ENCODE measurements around the gene SDS.

DNA sequence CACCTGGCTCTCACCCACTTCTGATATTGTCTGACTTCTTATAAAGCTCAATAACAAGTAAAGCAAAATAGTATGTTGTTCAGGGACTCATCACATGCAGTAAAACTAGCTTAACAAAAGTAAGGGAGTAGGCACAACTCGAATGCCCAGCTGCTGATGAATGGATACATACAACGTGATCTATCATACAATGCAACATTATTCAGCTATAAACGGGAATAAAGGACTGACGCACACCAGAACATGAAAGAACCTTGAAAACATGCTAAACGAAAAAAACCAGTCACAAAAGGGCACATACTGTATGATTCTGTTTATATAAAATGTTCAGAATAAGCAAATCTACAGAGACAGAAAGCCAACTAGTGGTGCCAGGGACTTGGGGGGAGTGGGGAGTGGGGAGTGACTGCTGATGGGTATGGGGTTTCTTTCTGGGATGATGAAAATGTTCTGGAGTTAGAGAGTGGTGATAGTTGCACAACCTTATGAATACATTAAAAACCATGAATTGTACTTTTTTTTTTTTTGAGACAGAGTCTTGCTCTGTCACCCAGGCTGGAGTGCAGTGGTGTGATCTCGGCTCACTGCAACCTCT is 34.2 kb downstream of the SDS start:
- TF ChIP-seq TAF1 (conservative IDR thresholded peaks at IDR 0.05) (no peak), SP1 (IDR thresholded peaks at IDR 0.05) (no peak), RXRA (IDR thresholded peaks at IDR 0.05) (no peak), JUND (IDR thresholded peaks at IDR 0.05) (no peak), RAD21 (IDR thresholded peaks at IDR 0.05) (no peak)
- TF ChIP-seq, protein P1, sequence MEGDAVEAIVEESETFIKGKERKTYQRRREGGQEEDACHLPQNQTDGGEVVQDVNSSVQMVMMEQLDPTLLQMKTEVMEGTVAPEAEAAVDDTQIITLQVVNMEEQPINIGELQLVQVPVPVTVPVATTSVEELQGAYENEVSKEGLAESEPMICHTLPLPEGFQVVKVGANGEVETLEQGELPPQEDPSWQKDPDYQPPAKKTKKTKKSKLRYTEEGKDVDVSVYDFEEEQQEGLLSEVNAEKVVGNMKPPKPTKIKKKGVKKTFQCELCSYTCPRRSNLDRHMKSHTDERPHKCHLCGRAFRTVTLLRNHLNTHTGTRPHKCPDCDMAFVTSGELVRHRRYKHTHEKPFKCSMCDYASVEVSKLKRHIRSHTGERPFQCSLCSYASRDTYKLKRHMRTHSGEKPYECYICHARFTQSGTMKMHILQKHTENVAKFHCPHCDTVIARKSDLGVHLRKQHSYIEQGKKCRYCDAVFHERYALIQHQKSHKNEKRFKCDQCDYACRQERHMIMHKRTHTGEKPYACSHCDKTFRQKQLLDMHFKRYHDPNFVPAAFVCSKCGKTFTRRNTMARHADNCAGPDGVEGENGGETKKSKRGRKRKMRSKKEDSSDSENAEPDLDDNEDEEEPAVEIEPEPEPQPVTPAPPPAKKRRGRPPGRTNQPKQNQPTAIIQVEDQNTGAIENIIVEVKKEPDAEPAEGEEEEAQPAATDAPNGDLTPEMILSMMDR (IDR thresholded peaks at IDR 0.05; ENCODE audit: low read depth, low read length, missing input control), result no peak
